Kidney epithelial cell (primary cell): ENCODE results near the gene CCR5AS.

Experiments used
- DNase-seq: peaks from one replicate; pipeline ENCODE4 v3.0.0-alpha.2; 2010; ENCODE audit warnings: low read depth
- H3K27me3 ChIP-seq: 2 replicates; pipeline ENCODE4 v1.6.0; 2011; ENCODE audit warnings: low read length; ENCODE audit not compliant: control insufficient read depth, insufficient read depth
- H3K36me3 ChIP-seq: 2 replicates; pipeline ENCODE4 v1.5.1; 2011; ENCODE audit warnings: low read length; ENCODE audit not compliant: control insufficient read depth, insufficient read depth
- H3K4me3 ChIP-seq: 2 replicates; pipeline ENCODE4 v1.5.1; 2011; ENCODE audit warnings: low read depth, mild to moderate bottlenecking, control low read depth, low read length
- CTCF ChIP-seq: IDR thresholded peaks from 2 replicates; pipeline ENCODE4 v1.5.1; 2011; ENCODE audit warnings: mild to moderate bottlenecking, moderate library complexity, low read length, control low read depth, inconsistent platforms; ENCODE audit not compliant: insufficient read depth, poor library complexity, severe bottlenecking

Gene CCR5AS

GRCh38 chr3:46368569-46368968, 38.3 kb downstream of the CCR5AS start:
- H3K4me3 ChIP-seq: no peak overlapping the region
- no peak for DNase-seq
- H3K27me3 ChIP-seq: peaks cover 8% of the 10 kb centered on the region
- TF ChIP-seq CTCF: no peak
- no peaks in the 10 kb centered on the region for H3K36me3 ChIP-seq

GRCh38 chr3:46367811-46368210, 39.1 kb downstream of the CCR5AS start:
- no peaks in the 10 kb centered on the region for H3K36me3 ChIP-seq
- no peak for TF ChIP-seq CTCF
- no peak overlapping the region for H3K4me3 ChIP-seq
- H3K27me3 ChIP-seq: peaks cover 5% of the 10 kb centered on the region
- DNase-seq: no peak

GRCh38 chr3:46365737-46366524, 40.9 kb downstream of the CCR5AS start:
- Histone ChIP-seq H3K4me3 (no peak overlapping the region), H3K27me3 (peaks cover 5% of the 10 kb centered on the region), H3K36me3 (no peaks in the 10 kb centered on the region)
- no peak for DNase-seq
- TF ChIP-seq CTCF: no peak

- Histone ChIP-seq H3K36me3 (no peaks in the 10 kb centered on the region), H3K27me3 (peaks cover 5% of the 10 kb centered on the region), H3K4me3 (no peak overlapping the region)
- no peak for TF ChIP-seq CTCF
- DNase-seq: no peak
Measured at GRCh38 chr3:46365041-46365440, 41.8 kb downstream of the CCR5AS start.

GRCh38 chr3:46361408-46362283, 45.2 kb downstream of the CCR5AS start:
- no peak for TF ChIP-seq CTCF
- H3K36me3 ChIP-seq: no peaks in the 10 kb centered on the region
- DNase-seq: no peak

More at GRCh38 chr3:46361408-46362283, 45.2 kb downstream of the CCR5AS start:
- Histone ChIP-seq H3K27me3 (peaks cover 3% of the 10 kb centered on the region), H3K4me3 (no peak overlapping the region)
